Neural progenitor cell (in vitro differentiated cells): ENCODE measurements around the gene MORC4. TPM values are rescaled to one million over a fixed set of nuclear protein-coding genes. Genes with fewer than 3 reads are reported as not detected.

Experiments
- DNase-seq: peaks from one replicate; pipeline ENCODE4 v3.0.0-alpha.2; 2016; ENCODE audit warnings: low spot score
- H2AFZ ChIP-seq: fragments of 200-600 bp; sonication (generic); replicated peaks from 2 replicates; pipeline ENCODE4 v1.6.1; 2016; ENCODE audit warnings: antibody characterized with exemption
- H3F3A ChIP-seq: fragments of 200-600 bp; sonication (generic); 2 replicates; pipeline ENCODE4 v1.6.1; 2016; ENCODE audit warnings: antibody characterized with exemption, low read depth
- H3K27ac ChIP-seq: fragments of 200-600 bp; sonication (generic); 2 replicates; pipeline ENCODE4 v1.5.1; 2016; ENCODE audit warnings: mild to moderate bottlenecking
- H3K27me3 ChIP-seq: fragments of 200-600 bp; sonication (generic); 2 replicates; pipeline ENCODE4 v1.6.1; 2016; ENCODE audit warnings: mild to moderate bottlenecking, moderate library complexity
- H3K36me3 ChIP-seq: fragments of 200-600 bp; sonication (generic); 2 replicates; pipeline ENCODE4 v1.5.1; 2016
- H3K4me1 ChIP-seq: fragments of 200-600 bp; sonication (generic); 2 replicates; pipeline ENCODE4 v1.6.1; 2016; ENCODE audit warnings: mixed run types
- H3K4me2 ChIP-seq: fragments of 200-600 bp; sonication (generic); 2 replicates; pipeline ENCODE4 v1.6.1; 2016
- H3K4me3 ChIP-seq: fragments of 200-600 bp; sonication (generic); 2 replicates; pipeline ENCODE4 v1.5.1; 2016
- H3K79me2 ChIP-seq: fragments of 200-600 bp; sonication (generic); 2 replicates; pipeline ENCODE4 v1.6.1; 2016; ENCODE audit warnings: low read depth
- H3K9ac ChIP-seq: fragments of 200-600 bp; sonication (generic); 2 replicates; pipeline ENCODE4 v1.6.1; 2016
- H3K9me3 ChIP-seq: fragments of 200-600 bp; sonication (generic); 2 replicates; pipeline ENCODE4 v1.5.1; 2016; ENCODE audit warnings: low read depth
- H4K20me1 ChIP-seq: fragments of 200-600 bp; sonication (generic); 2 replicates; pipeline ENCODE4 v1.6.1; 2016; ENCODE audit warnings: low read depth
- H3K27ac Mint-ChIP-seq: 3 replicates; pipeline ENCODE4 v1.8.0; 2021; ENCODE audit warnings: mixed read lengths
- H3K27me3 Mint-ChIP-seq: 2 replicates; pipeline ENCODE4 v1.8.0; 2022; ENCODE audit warnings: low read depth, mild to moderate bottlenecking, inconsistent platforms, moderate library complexity, mixed read lengths; ENCODE audit not compliant: insufficient read depth
- H3K36me3 Mint-ChIP-seq: 3 replicates; pipeline ENCODE4 v1.8.0; 2021; ENCODE audit warnings: mixed read lengths
- H3K4me1 Mint-ChIP-seq: 3 replicates; pipeline ENCODE4 v1.8.0; 2021; ENCODE audit warnings: mixed read lengths
- H3K4me3 Mint-ChIP-seq: 3 replicates; pipeline ENCODE4 v1.8.0; 2021; ENCODE audit warnings: mild to moderate bottlenecking, moderate library complexity, mixed read lengths
- H3K9me3 Mint-ChIP-seq: 3 replicates; pipeline ENCODE4 v1.8.0; 2020; ENCODE audit warnings: mixed read lengths
- CTCF ChIP-seq: fragments of 200-600 bp; sonication (generic); IDR thresholded peaks from 2 replicates; pipeline ENCODE4 v1.5.1; 2017; ENCODE audit warnings: antibody characterized with exemption, mild to moderate bottlenecking
- EZH2 ChIP-seq: fragments of 200-600 bp; sonication (generic); IDR thresholded peaks from 2 replicates; pipeline ENCODE4 v1.6.1; 2017; ENCODE audit warnings: antibody characterized with exemption, mild to moderate bottlenecking, moderate library complexity
- EZH2phosphoT487 ChIP-seq: fragments of 200-600 bp; sonication (generic); IDR thresholded peaks from 2 replicates; pipeline ENCODE4 v1.6.1; 2017; ENCODE audit warnings: antibody characterized with exemption
- total RNA-seq: library from RNA; depleted of rRNA; stranded (reverse); fragments of >200 nt; gene quantifications from 2 replicates; pipeline ENCODE4 v1.2.3, GENCODE V29; 2015; ENCODE audit warnings: low replicate concordance

The MORC4 gene
- total RNA-seq, 1 donor from 2014 or later = 7.6 TPM

DNA sequence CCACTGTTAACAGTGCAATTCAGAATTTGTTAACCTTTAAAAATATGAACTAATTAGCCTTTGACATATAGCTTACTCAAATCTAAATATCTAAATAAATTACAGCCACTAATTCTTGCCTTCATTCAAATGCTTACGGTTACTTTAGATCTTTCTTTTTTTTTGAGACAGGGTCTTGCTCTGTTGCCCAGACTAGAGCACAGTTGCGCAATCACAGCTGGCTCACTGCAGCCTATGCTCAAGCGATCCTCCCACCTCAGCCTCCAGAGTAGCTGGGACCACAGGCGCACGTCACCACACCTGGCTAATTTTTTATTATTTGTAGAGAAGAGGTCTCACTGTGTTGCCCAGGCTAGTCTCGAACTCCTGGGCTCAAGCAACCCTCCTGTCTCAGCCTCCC is 48.8 kb downstream of the MORC4 start:
- no peak overlapping the region for H3K9ac ChIP-seq
- no peaks in the 10 kb centered on the region for H3K4me1 ChIP-seq
- H3K27ac Mint-ChIP-seq = no peak overlapping the region
- H3F3A ChIP-seq = no peaks in the 10 kb centered on the region
- no peaks in the 10 kb centered on the region for H4K20me1 ChIP-seq
- H3K4me3 ChIP-seq = no peak overlapping the region
- no peaks in the 10 kb centered on the region for H3K27me3 ChIP-seq
- TF ChIP-seq EZH2 = no peak
- no peak for TF ChIP-seq EZH2phosphoT487
- no peak for TF ChIP-seq CTCF
- H3K36me3 Mint-ChIP-seq = peaks cover 1% of the 10 kb centered on the region
- H3K79me2 ChIP-seq = no peaks in the 10 kb centered on the region
- no peaks in the 10 kb centered on the region for H3K4me1 Mint-ChIP-seq
- no peak for DNase-seq
- no peak overlapping the region for H2AFZ ChIP-seq
- no peaks in the 10 kb centered on the region for H3K27me3 Mint-ChIP-seq
- no peaks in the 10 kb centered on the region for H3K9me3 ChIP-seq
- H3K36me3 ChIP-seq = no peaks in the 10 kb centered on the region
- no peak overlapping the region for H3K27ac ChIP-seq
- H3K4me3 Mint-ChIP-seq = no peak overlapping the region
- no peaks in the 10 kb centered on the region for H3K9me3 Mint-ChIP-seq
- no peak overlapping the region for H3K4me2 ChIP-seq

DNA sequence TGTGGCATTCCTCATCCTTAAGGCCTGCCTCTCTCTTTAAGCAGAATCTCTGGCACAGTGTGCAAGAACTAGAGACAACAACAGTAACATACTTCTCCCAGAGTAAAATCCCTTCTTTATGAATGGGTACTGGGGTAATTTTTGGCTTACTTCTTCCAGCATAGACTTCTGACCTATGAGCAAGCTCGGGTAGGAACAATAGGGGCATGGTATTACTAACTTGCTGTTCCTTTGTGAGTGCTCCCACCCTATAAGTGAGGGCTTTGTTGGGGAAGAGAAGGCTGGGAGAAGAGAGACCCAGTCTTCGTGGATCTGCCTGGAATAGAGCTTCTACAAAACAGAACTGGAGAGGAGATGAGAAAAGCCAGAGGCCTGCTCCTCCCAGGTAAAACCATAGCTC is 49.6 kb downstream of the MORC4 start:
- H3K4me3 ChIP-seq = no peak overlapping the region
- TF ChIP-seq EZH2phosphoT487 (no peak), CTCF (no peak), EZH2 (no peak)
- no peaks in the 10 kb centered on the region for H3K4me1 Mint-ChIP-seq
- no peaks in the 10 kb centered on the region for H3K27me3 Mint-ChIP-seq
- no peak overlapping the region for H3K27ac ChIP-seq
- no peaks in the 10 kb centered on the region for H3K79me2 ChIP-seq
- no peaks in the 10 kb centered on the region for H3F3A ChIP-seq
- H2AFZ ChIP-seq = no peak overlapping the region
- no peak for DNase-seq
- H3K27me3 ChIP-seq = no peaks in the 10 kb centered on the region
- no peak overlapping the region for H3K4me2 ChIP-seq
- H3K9me3 ChIP-seq = no peaks in the 10 kb centered on the region
- no peaks in the 10 kb centered on the region for H3K4me1 ChIP-seq
- H3K36me3 ChIP-seq = no peaks in the 10 kb centered on the region
- H3K9ac ChIP-seq = no peak overlapping the region
- H3K36me3 Mint-ChIP-seq = peaks cover 1% of the 10 kb centered on the region
- no peak overlapping the region for H3K27ac Mint-ChIP-seq
- H4K20me1 ChIP-seq = no peaks in the 10 kb centered on the region
- no peak overlapping the region for H3K4me3 Mint-ChIP-seq
- no peaks in the 10 kb centered on the region for H3K9me3 Mint-ChIP-seq

DNA sequence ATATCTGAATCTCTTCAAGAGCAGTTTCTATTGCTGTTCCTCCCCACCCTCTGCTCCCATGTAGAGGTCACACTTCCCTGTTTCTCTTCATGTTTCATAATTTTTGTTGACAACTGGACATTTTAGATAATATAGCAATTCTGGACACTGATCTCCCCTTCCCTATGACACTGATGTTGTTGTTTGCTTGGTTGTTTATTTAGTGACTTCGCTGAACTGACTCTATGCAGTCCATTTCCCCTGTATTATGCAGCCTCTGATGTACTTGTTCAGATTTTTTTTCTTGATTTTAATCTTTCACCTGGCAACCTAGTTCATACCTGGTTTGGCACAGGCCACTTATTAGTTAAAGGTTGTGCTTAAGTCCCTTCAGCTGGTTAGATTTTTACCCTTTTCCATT is 50.6 kb downstream of the MORC4 start:
- DNase-seq = no peak
- Mint-ChIP-seq H3K4me3 (no peak overlapping the region), H3K36me3 (peaks cover 1% of the 10 kb centered on the region), H3K9me3 (no peaks in the 10 kb centered on the region), H3K27me3 (no peaks in the 10 kb centered on the region), H3K4me1 (no peaks in the 10 kb centered on the region), H3K27ac (no peak overlapping the region)
- Histone ChIP-seq H3K9me3 (no peaks in the 10 kb centered on the region), H2AFZ (no peak overlapping the region), H3K4me2 (no peak overlapping the region), H3K4me3 (no peak overlapping the region), H3K36me3 (no peaks in the 10 kb centered on the region), H3K27ac (no peak overlapping the region), H3F3A (no peaks in the 10 kb centered on the region), H3K27me3 (no peaks in the 10 kb centered on the region), H3K4me1 (no peaks in the 10 kb centered on the region), H3K79me2 (no peaks in the 10 kb centered on the region), H4K20me1 (no peaks in the 10 kb centered on the region), H3K9ac (no peak overlapping the region)
- no peak for TF ChIP-seq EZH2
- TF ChIP-seq CTCF = no peak
- no peak for TF ChIP-seq EZH2phosphoT487

GRCh38 chrX:106948641-106949040 is 51.4 kb downstream of the MORC4 start:
- Mint-ChIP-seq H3K27me3 (no peaks in the 10 kb centered on the region), H3K4me1 (no peaks in the 10 kb centered on the region), H3K36me3 (peaks cover 1% of the 10 kb centered on the region), H3K4me3 (no peak overlapping the region), H3K9me3 (no peaks in the 10 kb centered on the region), H3K27ac (no peak overlapping the region)
- Histone ChIP-seq H3K27ac (no peak overlapping the region), H3F3A (no peaks in the 10 kb centered on the region), H3K4me2 (no peak overlapping the region), H3K4me1 (no peaks in the 10 kb centered on the region), H3K36me3 (no peaks in the 10 kb centered on the region), H3K4me3 (no peak overlapping the region), H2AFZ (no peak overlapping the region), H3K9ac (no peak overlapping the region), H3K9me3 (no peaks in the 10 kb centered on the region), H3K79me2 (no peaks in the 10 kb centered on the region), H4K20me1 (no peaks in the 10 kb centered on the region), H3K27me3 (no peaks in the 10 kb centered on the region)
- no peak for DNase-seq
- TF ChIP-seq EZH2 (no peak), CTCF (no peak), EZH2phosphoT487 (no peak)
